ENCODE data around the gene LRP1.
A peak's percentile ranks its signal among the peaks of the same experiment; 100 is the strongest.

Gene LRP1

DNA sequence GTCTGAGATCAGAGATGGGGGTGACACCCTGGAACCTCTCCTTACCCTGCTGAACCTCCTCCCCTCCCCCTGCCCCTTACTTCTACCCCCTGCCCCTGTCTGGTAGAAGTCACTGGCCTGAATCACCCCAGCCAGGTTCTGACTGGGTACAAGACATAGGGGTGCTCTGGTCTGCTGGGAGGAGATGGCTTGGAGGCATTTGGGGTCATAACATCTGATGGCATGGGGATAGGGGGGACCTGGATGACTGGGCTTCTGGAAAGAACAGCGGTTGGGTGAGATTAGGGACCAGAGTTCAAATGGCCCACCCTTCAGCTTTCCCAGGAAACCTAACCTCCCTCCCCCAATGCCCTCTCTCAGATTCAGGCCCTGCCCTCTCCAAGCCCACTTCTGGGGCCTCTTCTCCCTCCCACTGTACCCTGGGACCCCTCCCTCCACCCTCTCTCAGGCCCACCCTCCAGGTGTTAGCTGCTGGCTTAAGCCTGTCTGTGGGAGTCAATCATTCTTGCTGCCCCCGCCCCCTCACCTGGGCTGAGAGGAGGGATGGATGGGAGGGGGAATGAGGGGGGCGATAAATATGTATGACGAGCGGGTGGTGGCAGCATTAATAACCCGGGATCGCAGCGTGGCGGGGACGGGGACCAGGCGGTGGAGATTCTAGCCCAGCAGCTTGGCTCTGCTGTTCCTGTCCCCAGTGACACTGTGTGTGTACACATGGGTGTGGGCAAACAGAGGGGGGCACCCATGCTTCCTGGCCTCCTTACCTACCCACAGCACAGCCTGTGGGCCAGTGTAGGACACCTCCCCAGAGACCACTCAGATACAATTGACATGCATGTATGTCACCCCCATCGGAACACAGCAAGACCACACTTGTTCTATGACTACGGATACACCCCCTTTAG lies 94.3 kb downstream of the LRP1 start:
- Histone ChIP-seq H3K36me3 (replicated peaks) (no peaks in the 10 kb centered on the region), H3K27me3 (ENCODE audit: low read depth) (no peaks in the 10 kb centered on the region), H3K9me3 (no peaks in the 10 kb centered on the region), H3K4me3 (no peak overlapping the region), H3K4me1 (peaks cover 6% of the 10 kb centered on the region)
- DNase-seq (ENCODE audit: low spot score in 2 of 2): no peak
- in situ Hi-C loops (cut with MboI; ENCODE audit: low sequenced_read_pairs): no loop called here

DNA sequence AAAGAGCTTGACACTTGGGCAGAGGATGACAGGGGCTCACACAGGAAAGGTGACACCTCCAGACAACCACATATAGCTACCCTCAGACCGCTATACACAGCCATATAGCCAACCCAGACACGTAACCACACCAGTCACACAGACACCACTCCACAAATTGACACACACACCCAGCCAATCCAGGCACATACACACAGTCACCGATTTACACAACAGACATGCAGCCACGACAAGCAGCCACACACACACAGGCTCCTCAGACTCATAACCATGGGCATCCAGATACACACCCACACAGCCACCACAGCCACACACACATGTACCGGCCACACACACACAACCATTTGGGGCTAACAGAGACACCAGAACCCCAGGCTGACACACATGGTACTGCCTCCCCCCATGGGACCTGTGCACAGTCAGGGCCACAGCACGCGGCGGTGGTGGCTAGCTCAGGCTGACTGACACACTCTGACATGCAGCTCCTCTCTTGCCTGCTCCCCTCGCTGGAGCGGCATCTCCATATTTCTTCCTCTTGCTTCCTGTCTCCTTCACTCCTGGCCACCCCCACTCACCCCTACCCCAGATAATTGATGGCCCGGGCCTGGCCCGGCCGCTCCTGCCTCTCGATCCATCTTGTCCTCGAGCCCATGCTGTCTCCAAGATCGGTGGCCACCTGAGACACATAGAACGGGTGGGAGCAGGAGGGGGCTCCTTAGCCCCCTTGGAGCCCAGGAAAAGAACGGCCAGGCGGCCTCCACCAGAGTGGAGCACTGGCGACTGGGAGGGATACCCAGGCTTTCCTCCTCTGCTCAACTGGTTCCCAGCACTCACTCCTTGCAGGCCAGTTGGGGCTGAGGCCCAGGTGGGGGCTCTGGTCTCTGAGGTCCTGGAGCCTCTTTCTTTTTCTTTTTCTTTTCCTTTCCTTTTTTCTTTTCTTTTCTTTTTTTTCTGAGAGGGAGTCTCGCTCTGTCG lies 95.2 kb downstream of the LRP1 start:
- Histone ChIP-seq H3K36me3 (replicated peaks) (no peaks in the 10 kb centered on the region), H3K27me3 (ENCODE audit: low read depth) (no peaks in the 10 kb centered on the region), H3K9me3 (no peaks in the 10 kb centered on the region), H3K4me3 (no peak overlapping the region), H3K4me1 (peaks cover 2% of the 10 kb centered on the region)
- in situ Hi-C loops (cut with MboI; ENCODE audit: low sequenced_read_pairs): no loop called here
- no peak for DNase-seq (ENCODE audit: low spot score in 2 of 2)

DNA sequence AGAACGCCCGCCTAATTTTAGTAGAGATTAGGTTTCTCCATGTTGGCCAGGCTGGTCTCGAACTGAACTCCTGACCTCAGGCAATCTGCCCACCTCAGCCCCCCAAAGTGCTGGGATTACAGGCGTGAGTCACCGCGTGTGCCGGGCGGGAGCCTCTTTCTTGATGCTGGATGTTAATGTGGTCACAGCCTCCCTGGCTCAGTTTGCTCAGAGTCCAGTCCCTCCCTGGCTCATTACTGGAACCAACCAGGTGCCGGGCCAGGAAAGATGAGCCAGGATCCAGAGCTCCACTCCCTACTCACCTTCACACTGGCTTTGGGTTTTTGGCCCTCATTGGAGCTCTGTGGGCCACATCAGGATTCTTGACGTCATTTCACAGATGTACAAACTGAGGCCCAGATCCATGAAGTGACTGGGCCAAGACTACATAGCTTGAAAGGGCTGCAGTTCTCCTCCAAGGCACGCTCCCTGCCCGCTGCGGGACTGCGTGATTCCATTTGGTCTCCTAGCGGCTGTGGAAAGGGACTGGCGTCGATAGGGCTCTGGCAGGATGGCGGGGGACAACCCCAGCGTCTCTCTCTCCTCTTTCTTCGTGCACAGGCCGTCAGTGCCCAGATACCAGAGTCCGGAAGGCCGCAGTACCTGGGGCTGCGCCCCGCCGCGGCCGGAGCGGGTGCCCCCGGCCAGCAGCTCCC lies 96.1 kb downstream of the LRP1 start:
- H3K36me3 ChIP-seq (replicated peaks): no peaks in the 10 kb centered on the region
- H3K4me1 ChIP-seq: peaks cover 7% of the 10 kb centered on the region; the same call in 1 of the 2 replicates
- no peaks in the 10 kb centered on the region for H3K9me3 ChIP-seq
- no peaks in the 10 kb centered on the region for H3K27me3 ChIP-seq (ENCODE audit: low read depth)
- no peak for DNase-seq (ENCODE audit: low spot score in 2 of 2)
- no peak overlapping the region for H3K4me3 ChIP-seq
- in situ Hi-C loops (cut with MboI; ENCODE audit: low sequenced_read_pairs): no loop called here

DNA sequence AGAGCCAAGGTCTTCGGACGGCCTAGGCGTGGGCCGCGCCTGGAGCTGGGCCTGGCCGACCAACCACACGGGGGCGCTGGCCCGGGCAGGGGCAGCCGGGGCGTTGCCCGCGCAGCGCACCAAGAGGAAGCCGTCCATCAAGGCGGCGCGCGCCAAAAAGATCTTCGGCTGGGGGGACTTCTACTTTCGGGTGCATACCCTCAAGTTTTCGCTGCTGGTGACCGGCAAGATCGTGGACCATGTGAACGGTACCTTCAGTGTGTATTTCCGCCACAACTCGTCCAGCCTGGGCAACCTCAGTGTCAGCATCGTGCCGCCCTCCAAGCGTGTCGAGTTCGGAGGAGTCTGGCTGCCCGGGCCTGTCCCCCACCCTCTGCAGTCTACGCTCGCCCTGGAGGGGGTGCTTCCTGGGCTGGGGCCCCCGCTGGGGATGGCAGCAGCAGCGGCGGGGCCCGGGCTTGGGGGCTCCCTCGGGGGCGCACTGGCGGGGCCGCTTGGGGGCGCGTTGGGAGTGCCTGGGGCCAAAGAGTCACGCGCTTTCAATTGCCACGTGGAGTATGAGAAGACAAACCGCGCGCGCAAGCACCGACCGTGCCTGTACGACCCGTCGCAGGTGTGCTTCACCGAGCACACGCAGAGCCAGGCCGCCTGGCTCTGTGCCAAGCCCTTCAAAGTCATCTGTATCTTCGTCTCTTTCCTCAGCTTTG lies 96.8 kb downstream of the LRP1 start:
- DNase-seq (ENCODE audit: low spot score in 2 of 2): no peak
- Histone ChIP-seq H3K4me3 (no peak overlapping the region), H3K4me1 (peaks cover 7% of the 10 kb centered on the region; the same call in 1 of the 2 replicates), H3K9me3 (no peaks in the 10 kb centered on the region), H3K36me3 (replicated peaks) (peaks cover 4% of the 10 kb centered on the region), H3K27me3 (ENCODE audit: low read depth) (no peaks in the 10 kb centered on the region)
- in situ Hi-C loops (cut with MboI; ENCODE audit: low sequenced_read_pairs): no loop called here

DNA sequence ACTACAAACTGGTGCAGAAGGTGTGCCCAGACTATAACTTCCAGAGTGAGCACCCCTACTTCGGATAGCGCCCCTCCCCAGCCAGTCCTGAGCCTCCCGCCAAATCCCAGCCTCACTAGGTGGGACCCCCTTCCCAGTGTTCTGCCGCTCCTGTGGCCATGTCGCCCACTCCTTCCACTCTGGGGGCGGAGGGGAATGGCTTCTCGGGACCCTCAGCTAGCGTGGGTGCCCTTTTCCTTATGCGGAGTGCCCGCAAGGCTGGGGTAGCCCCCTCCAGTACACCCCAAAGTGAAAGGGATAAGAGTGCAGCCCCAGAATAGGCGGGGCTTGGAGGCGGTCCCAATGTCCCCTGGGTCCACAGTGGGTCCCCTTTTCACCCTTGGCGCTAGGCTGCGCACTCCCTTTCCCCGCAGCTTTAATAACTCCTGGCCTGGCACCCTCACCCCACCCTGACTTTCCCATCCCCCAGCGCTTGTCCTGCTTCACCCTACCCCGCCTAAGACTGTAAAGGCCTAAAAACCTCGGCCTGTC lies 97.5 kb downstream of the LRP1 start:
- no peaks in the 10 kb centered on the region for H3K27me3 ChIP-seq (ENCODE audit: low read depth)
- in situ Hi-C loops (cut with MboI; ENCODE audit: low sequenced_read_pairs): no loop called here
- H3K36me3 ChIP-seq (replicated peaks): peaks cover 10% of the 10 kb centered on the region
- H3K9me3 ChIP-seq: no peaks in the 10 kb centered on the region
- peaks cover 7% of the 10 kb centered on the region; the same call in 1 of the 2 replicates for H3K4me1 ChIP-seq
- no peak for DNase-seq (ENCODE audit: low spot score in 2 of 2)
- H3K4me3 ChIP-seq: no peak overlapping the region

DNA sequence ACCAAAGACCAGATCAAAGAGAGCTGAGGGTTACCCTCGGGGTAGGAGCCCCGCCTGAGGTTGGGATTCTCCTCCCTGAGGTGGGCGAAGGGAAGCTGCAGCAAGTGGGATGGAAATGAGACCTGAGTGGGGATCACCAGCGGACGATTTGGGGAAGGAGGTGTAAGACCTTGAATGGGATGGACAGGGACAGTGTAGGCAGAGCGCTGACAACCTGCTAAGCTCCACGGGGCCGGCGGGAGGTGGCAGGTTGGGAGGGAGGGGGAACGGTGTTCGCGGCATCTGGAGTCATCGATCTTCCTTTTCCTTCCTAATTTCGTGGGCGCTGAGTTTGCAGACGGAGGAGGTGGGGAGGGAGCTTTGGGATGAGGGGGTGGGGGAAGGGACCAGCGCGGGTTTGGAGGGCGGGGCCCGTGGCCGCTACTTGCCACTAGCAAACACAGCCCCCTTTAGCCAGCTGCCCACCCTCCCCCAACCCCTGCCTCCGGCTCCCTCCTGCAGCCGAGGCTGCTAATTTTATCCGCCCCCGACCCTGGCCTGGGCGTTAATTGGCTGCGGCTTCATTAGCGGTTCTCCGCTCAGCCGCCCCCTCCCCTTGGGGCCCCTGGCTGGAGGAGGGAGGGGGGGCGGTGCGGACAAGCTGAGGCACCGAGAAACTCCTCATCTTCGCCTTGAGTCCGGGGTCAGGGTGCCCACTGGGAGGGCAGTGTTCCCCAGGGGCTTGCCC lies 98.5 kb downstream of the LRP1 start:
- H3K4me3 ChIP-seq: no peak overlapping the region; the same call in 1 of the 2 replicates
- in situ Hi-C loops (cut with MboI; ENCODE audit: low sequenced_read_pairs): no loop called here
- no peaks in the 10 kb centered on the region for H3K9me3 ChIP-seq
- DNase-seq (ENCODE audit: low spot score in 2 of 2): peak in 1 of 2 experiments; percentile 49
- no peaks in the 10 kb centered on the region for H3K27me3 ChIP-seq (ENCODE audit: low read depth)
- H3K36me3 ChIP-seq (replicated peaks): peaks cover 20% of the 10 kb centered on the region
- H3K4me1 ChIP-seq: peaks cover 7% of the 10 kb centered on the region; the same call in 1 of the 2 replicates

DNA sequence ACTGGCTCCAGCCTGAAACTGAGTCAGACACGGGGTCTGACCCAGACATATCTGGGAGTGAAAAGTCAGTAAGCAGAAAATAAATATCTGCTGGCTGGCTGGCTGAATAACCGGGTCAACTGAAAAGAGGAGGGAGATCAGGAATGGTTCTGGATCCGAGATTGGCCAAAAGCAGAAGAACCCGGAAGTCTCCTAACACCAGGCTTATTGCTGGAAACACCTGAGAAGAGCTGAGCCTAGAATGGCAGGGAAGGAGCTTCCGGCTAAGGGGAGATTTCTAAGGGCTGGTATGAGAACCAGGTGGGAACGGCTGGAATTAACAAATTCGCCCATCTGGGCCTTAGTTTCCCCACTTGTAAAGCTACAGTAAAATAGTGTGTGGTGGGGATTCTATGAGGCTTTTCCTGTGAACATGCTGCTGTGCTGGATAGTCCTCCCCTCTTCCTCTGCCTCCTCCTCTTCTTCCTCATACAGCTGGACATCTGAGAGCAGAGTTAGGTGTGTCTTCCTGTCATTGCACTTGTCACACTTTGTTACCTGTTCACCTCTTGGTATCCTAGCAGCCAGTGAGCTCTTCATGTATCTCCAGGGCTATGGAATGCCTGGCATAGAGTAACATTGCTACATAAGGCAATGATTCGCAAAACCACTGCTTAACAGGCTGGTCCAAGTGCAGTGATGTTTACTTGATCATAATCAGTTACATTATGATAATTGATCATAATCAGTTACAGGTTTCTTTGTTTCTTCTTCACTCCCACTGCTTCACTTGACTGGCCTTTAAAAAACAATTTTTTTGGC lies 99.2 kb downstream of the LRP1 start:
- Histone ChIP-seq H3K27me3 (ENCODE audit: low read depth) (no peaks in the 10 kb centered on the region), H3K9me3 (no peaks in the 10 kb centered on the region), H3K36me3 (replicated peaks) (peaks cover 28% of the 10 kb centered on the region), H3K4me1 (peaks cover 7% of the 10 kb centered on the region; the same call in 1 of the 2 replicates), H3K4me3 (no peak overlapping the region; the same call in 1 of the 2 replicates)
- no peak for DNase-seq (ENCODE audit: low spot score in 2 of 2)
- in situ Hi-C loops (cut with MboI; ENCODE audit: low sequenced_read_pairs): no loop called here

DNA sequence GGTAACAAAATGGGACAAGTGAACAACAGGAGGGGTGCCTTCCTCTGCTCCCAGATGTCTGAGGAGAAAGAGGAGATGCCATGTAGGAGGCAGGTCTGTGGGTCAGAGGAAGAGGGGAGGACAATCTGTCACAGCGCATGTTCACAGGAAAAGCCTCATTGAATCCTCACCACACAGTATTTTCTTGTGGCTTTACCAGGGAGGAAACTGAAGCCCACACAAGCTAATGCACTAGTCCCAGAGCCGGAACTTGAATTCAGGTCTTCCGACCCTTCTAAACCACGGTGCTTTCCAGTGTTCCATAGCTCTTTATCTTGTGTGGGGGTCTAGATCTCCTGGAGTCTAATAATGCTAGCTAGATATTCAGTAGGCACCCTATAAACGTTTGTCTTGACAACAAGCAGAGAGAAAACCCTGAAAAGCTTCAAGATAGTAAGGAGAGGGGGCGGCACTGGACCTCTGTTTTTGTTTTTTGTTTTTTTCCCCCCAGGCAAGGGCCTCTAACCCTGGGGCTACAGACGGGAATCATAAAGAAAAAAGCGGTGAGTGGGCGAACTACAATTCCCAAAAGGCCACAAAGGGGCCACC lies 100.9 kb downstream of the LRP1 start:
- Histone ChIP-seq H3K27me3 (ENCODE audit: low read depth) (no peaks in the 10 kb centered on the region), H3K4me1 (peaks cover 7% of the 10 kb centered on the region; the same call in 1 of the 2 replicates), H3K4me3 (peak overlapping the region; percentile 89), H3K9me3 (no peaks in the 10 kb centered on the region), H3K36me3 (replicated peaks) (peaks cover 44% of the 10 kb centered on the region)
- in situ Hi-C loops (cut with MboI; ENCODE audit: low sequenced_read_pairs): no loop called here
- DNase-seq (ENCODE audit: low spot score in 2 of 2): no peak

DNA sequence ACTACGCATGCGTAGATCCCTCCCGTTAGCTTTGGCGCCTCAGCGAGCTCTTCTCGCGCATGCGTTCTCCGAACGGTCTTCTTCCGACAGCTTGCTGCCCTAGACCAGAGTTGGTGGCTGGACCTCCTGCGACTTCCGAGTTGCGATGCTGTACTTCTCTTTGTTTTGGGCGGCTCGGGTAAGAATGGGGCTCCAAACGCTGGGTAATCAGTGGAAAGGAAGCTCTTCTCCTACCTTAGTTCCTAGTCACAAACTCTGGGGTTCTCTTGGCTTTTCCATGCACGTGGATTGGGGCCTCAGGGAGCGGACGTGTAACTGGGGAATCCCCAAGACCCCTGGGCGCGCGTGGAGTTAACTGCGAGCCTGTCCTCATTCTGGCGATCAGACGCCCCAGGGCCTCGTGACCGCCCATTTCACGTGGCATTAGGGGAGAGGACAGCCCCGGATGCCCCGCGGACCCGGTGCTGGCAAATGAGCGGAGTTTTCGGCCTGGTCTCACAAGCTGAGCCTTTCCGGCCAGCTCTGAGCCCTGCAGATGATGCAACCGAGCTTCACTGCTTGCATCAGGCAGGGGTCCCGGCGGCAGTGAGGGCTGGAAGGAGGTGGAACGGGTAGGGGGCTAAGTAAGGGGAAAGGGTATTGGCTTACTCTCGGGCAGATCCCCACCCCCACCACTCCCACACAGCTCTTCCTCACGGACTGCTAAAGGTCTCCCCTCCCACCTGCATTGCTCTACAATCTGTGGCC lies 101.5 kb downstream of the LRP1 start, which contains the start of gene SHMT2:
Gene SHMT2 (plus strand): TSS at position 78 of the 747 bp plus-strand sequence. CDS start 68 bp downstream, at position 146.
- Histone ChIP-seq H3K4me1 (peaks cover 7% of the 10 kb centered on the region; the same call in 1 of the 2 replicates), H3K4me3 (peak within 1 kb of the TSS; percentile 89), H3K36me3 (replicated peaks) (peaks cover 51% of the 10 kb centered on the region), H3K27me3 (ENCODE audit: low read depth) (no peaks in the 10 kb centered on the region), H3K9me3 (no peaks in the 10 kb centered on the region)
- peak; percentile 94 to 97 for DNase-seq (ENCODE audit: low spot score in 2 of 2)
- in situ Hi-C loops (cut with MboI; ENCODE audit: low sequenced_read_pairs): no loop called here

DNA sequence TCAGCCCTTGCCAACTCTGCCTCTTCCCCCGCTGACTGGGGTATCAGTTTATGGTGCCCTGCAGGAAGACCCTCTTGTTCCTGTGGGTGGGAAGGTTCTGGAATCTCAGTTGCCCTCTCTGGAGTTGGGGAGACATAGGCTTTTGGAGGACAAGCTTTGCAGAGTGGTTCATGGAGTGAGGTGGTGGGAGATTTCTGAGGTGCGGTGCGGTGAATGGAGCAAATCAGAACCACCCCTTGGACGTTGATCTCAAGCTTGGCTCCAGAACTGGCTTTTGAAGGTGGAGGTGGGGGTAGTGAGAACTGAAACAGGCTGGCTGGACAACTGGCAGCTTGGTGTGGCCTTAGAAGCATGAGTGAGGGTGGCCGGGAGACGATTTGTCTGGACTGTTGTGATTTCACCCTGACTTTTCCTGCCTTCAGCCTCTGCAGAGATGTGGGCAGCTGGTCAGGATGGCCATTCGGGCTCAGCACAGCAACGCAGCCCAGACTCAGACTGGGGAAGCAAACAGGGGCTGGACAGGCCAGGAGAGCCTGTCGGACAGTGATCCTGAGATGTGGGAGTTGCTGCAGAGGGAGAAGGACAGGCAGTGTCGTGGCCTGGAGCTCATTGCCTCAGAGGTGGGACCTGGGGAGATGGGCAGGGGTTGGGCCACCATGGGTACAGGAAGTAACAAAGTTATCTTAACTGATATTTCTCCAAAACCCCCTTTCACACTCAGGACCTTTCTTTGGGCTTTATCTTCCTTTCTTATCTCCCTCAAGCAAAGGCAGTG lies 102.3 kb downstream of the LRP1 start:
- Histone ChIP-seq H3K36me3 (replicated peaks) (peaks cover 58% of the 10 kb centered on the region), H3K27me3 (ENCODE audit: low read depth) (no peaks in the 10 kb centered on the region), H3K4me1 (peaks cover 7% of the 10 kb centered on the region; the same call in 1 of the 2 replicates), H3K4me3 (peak overlapping the region; percentile 89), H3K9me3 (no peaks in the 10 kb centered on the region)
- DNase-seq (ENCODE audit: low spot score in 2 of 2): no peak
- in situ Hi-C loops (cut with MboI; ENCODE audit: low sequenced_read_pairs): no loop called here

Data from HAP-1 (cell line).